DMS79 (cell line): ENCODE results near the gene STH.
"Not testable (repeated sequence)": the region's sequence is repeated elsewhere in the genome, so short reads cannot be mapped to it uniquely, and the experiment has no call there.

ENCODE experiments used
- DNase-seq: peaks from one replicate; lab custom pipeline; 2025; lab: John Stamatoyannopoulos, UW

The STH gene

DNA sequence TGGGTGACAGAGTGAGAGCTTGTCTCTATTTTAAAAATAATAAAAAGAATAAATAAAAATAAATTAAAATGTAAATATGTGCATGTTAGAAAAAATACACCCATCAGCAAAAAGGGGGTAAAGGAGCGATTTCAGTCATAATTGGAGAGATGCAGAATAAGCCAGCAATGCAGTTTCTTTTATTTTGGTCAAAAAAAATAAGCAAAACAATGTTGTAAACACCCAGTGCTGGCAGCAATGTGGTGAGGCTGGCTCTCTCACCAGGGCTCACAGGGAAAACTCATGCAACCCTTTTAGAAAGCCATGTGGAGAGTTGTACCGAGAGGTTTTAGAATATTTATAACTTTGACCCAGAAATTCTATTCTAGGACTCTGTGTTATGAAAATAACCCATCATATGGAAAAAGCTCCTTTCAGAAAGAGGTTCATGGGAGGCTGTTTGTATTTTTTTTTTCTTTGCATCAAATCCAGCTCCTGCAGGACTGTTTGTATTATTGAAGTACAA is 8.5 kb downstream of the STH start:
- DNase-seq = no peak

- no peak for DNase-seq
Measured at GRCh38 chr17:46008591-46008990, 9.5 kb downstream of the STH start.

GRCh38 chr17:46009681-46010596 is 10.9 kb downstream of the STH start:
- DNase-seq = no peak

DNA sequence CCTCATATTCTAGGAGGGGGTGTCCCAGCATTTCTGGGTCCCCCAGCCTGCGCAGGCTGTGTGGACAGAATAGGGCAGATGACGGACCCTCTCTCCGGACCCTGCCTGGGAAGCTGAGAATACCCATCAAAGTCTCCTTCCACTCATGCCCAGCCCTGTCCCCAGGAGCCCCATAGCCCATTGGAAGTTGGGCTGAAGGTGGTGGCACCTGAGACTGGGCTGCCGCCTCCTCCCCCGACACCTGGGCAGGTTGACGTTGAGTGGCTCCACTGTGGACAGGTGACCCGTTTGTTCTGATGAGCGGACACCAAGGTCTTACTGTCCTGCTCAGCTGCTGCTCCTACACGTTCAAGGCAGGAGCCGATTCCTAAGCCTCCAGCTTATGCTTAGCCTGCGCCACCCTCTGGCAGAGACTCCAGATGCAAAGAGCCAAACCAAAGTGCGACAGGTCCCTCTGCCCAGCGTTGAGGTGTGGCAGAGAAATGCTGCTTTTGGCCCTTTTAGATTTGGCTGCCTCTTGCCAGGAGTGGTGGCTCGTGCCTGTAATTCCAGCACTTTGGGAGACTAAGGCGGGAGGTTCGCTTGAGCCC is 11.6 kb downstream of the STH start:
- DNase-seq = no peak

GRCh38 chr17:46011711-46012505 is 12.9 kb downstream of the STH start:
- DNase-seq = no peak

GRCh38 chr17:46012506-46013079 is 13.5 kb downstream of the STH start:
- DNase-seq = no peak

GRCh38 chr17:46013127-46013501 is 14.1 kb downstream of the STH start:
- no peak for DNase-seq

DNA sequence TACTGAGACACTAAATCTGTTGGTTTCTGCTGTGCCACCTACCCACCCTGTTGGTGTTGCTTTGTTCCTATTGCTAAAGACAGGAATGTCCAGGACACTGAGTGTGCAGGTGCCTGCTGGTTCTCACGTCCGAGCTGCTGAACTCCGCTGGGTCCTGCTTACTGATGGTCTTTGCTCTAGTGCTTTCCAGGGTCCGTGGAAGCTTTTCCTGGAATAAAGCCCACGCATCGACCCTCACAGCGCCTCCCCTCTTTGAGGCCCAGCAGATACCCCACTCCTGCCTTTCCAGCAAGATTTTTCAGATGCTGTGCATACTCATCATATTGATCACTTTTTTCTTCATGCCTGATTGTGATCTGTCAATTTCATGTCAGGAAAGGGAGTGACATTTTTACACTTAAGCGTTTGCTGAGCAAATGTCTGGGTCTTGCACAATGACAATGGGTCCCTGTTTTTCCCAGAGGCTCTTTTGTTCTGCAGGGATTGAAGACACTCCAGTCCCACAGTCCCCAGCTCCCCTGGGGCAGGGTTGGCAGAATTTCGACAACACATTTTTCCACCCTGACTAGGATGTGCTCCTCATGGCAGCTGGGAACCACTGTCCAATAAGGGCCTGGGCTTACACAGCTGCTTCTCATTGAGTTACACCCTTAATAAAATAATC is 14.6 kb downstream of the STH start:
- no peak for DNase-seq

- not testable (repeated sequence) for DNase-seq
Measured at GRCh38 chr17:46019408-46019925, 20.4 kb downstream of the STH start.

GRCh38 chr17:46020023-46020761 is 21.1 kb downstream of the STH start:
- DNase-seq = no peak

DNA sequence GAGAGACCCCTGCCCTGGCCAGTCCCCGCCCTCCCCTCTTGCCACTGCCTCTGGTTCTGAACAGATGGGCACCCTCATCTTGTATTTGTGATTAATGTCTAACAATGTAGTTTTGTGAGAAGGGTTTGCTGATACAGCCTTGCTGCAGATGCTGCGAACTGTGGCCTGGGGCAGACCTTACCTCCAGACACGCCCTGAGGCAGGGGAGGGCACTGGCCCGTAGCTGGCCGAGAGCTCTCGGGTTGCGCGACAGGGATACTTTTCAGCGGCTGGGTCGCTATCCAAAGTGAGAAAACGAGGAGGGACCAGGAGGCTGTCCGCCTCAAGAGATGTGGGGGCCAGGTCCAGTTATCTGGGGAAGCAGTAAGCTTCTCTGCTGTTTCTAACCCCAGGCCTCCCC is 21.9 kb downstream of the STH start:
- no peak for DNase-seq

- not testable (repeated sequence) for DNase-seq
Measured at GRCh38 chr17:46023366-46023765, 24.3 kb downstream of the STH start.

DNA sequence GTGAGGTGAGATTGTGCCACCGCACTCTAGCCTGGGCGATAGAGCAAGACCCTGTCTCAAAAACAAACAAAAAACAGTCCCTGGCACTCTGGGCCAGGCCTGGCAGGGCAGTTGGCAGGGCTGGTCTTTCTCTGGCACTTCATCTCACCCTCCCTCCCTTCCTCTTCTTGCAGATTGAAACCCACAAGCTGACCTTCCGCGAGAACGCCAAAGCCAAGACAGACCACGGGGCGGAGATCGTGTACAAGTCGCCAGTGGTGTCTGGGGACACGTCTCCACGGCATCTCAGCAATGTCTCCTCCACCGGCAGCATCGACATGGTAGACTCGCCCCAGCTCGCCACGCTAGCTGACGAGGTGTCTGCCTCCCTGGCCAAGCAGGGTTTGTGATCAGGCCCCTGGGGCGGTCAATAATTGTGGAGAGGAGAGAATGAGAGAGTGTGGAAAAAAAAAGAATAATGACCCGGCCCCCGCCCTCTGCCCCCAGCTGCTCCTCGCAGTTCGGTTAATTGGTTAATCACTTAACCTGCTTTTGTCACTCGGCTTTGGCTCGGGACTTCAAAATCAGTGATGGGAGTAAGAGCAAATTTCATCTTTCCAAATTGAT is 24.8 kb downstream of the STH start:
- no peak for DNase-seq

- DNase-seq = no peak
Measured at GRCh38 chr17:46024590-46024989, 25.5 kb downstream of the STH start.

DNA sequence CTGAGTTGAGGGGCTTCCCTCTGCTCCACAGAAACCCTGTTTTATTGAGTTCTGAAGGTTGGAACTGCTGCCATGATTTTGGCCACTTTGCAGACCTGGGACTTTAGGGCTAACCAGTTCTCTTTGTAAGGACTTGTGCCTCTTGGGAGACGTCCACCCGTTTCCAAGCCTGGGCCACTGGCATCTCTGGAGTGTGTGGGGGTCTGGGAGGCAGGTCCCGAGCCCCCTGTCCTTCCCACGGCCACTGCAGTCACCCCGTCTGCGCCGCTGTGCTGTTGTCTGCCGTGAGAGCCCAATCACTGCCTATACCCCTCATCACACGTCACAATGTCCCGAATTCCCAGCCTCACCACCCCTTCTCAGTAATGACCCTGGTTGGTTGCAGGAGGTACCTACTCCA is 26.0 kb downstream of the STH start:
- DNase-seq = no peak

DNA sequence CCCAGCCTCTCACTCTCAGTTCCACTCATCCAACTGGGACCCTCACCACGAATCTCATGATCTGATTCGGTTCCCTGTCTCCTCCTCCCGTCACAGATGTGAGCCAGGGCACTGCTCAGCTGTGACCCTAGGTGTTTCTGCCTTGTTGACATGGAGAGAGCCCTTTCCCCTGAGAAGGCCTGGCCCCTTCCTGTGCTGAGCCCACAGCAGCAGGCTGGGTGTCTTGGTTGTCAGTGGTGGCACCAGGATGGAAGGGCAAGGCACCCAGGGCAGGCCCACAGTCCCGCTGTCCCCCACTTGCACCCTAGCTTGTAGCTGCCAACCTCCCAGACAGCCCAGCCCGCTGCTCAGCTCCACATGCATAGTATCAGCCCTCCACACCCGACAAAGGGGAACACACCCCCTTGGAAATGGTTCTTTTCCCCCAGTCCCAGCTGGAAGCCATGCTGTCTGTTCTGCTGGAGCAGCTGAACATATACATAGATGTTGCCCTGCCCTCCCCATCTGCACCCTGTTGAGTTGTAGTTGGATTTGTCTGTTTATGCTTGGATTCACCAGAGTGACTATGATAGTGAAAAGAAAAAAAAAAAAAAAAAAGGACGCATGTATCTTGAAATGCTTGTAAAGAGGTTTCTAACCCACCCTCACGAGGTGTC is 26.6 kb downstream of the STH start:
- peak; percentile 24 for DNase-seq

GRCh38 chr17:46026166-46027047 is 27.4 kb downstream of the STH start:
- no peak for DNase-seq

DNA sequence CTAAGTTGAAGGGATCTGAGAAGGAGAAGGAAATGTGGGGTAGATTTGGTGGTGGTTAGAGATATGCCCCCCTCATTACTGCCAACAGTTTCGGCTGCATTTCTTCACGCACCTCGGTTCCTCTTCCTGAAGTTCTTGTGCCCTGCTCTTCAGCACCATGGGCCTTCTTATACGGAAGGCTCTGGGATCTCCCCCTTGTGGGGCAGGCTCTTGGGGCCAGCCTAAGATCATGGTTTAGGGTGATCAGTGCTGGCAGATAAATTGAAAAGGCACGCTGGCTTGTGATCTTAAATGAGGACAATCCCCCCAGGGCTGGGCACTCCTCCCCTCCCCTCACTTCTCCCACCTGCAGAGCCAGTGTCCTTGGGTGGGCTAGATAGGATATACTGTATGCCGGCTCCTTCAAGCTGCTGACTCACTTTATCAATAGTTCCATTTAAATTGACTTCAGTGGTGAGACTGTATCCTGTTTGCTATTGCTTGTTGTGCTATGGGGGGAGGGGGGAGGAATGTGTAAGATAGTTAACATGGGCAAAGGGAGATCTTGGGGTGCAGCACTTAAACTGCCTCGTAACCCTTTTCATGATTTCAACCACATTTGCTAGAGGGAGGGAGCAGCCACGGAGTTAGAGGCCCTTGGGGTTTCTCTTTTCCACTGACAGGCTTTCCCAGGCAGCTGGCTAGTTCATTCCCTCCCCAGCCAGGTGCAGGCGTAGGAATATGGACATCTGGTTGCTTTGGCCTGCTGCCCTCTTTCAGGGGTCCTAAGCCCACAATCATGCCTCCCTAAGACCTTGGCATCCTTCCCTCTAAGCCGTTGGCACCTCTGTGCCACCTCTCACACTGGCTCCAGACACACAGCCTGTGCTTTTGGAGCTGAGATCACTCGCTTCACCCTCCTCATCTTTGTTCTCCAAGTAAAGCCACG is 28.3 kb downstream of the STH start:
- DNase-seq = no peak
